Gastroesophageal sphincter (tissue), 4 donors: ENCODE measurements around the gene ANKRD45. TPM values are rescaled to one million over a fixed set of nuclear protein-coding genes. Genes with fewer than 3 reads are reported as not detected.
"Not testable (repeated sequence)": the region's sequence is repeated elsewhere in the genome, so short reads cannot be mapped to it uniquely, and the experiment has no call there.

ENCODE experiments used
- ATAC-seq: fragments of 150-250 bp; one replicate; pipeline ENCODE4 v1.9.1; 2016; ENCODE audit warnings: mild to moderate bottlenecking, moderate library complexity
- H3K27ac ChIP-seq, 4 donors: fragments of 200-600 bp; sonication (generic) in 3 of 4; 1 replicate in 3 of 4; 2 replicates in 1 of 4; pipeline ENCODE4 v1.5.1; 2016 to 2019
- H3K27me3 ChIP-seq: fragments of 200-600 bp; sonication (generic); one replicate; pipeline ENCODE4 v1.5.1; 2019
- H3K36me3 ChIP-seq, 2 donors: fragments of 200-600 bp; sonication (generic); one replicate each; pipeline ENCODE4 v1.5.1; 2019; ENCODE audit warnings: control low read depth in 1 of 2
- H3K4me1 ChIP-seq, 3 donors: fragments of 200-600 bp; sonication (generic); 1 replicate in 2 of 3; 2 replicates in 1 of 3; pipeline ENCODE4 v1.5.1; 2016 to 2019; ENCODE audit warnings: control low read depth in 2 of 3
- H3K4me3 ChIP-seq, 2 donors: fragments of 200-600 bp; sonication (generic); one replicate each; pipeline ENCODE4 v1.5.1; 2019; ENCODE audit warnings: mild to moderate bottlenecking in 1 of 2, moderate library complexity in 1 of 2
- H3K9me3 ChIP-seq, 3 donors: fragments of 200-600 bp; sonication (generic); one replicate each; pipeline ENCODE4 v1.5.1; 2017 to 2019; ENCODE audit warnings: control low read depth in 2 of 3
- EP300 ChIP-seq: sonication (generic); formaldehyde crosslinking; IDR thresholded peaks from one replicate; pipeline ENCODE4 v1.6.1; 2017; ENCODE audit warnings: antibody characterized with exemption, mild to moderate bottlenecking
- POLR2A ChIP-seq, 2 donors: fragments of 450-650 bp; IDR thresholded peaks; one replicate each; pipeline ENCODE4 v1.6.1; 2017; ENCODE audit warnings: antibody characterized with exemption in 2 of 2, mild to moderate bottlenecking in 2 of 2, moderate library complexity in 1 of 2
- POLR2AphosphoS5 ChIP-seq: sonication (generic); formaldehyde crosslinking; IDR thresholded peaks from one replicate; pipeline ENCODE4 v1.6.1; 2017; ENCODE audit warnings: antibody characterized with exemption
- WGBS, 2 donors: methylation state at CpG; one replicate each; pipeline ENCODE4 v1.1.5; 2018; ENCODE audit warnings: low coverage in 1 of 2; 5-methylcytosine and 5-hydroxymethylcytosine counted together
- total RNA-seq, 4 donors: library from RNA; depleted of rRNA; stranded (reverse); fragments of >200 nt; gene quantifications; one replicate each; pipeline ENCODE4 v1.1.0, GENCODE V29; 2016
- TF ChIP-seq, protein P1 (sequence below), 4 experiments: fragments of 200-600 bp in 2 of 4; fragments of 450-650 bp in 2 of 4; sonication (generic) in 1 of 4; IDR thresholded peaks; one replicate each; pipeline ENCODE4 v1.5.1; 2017 to 2019; ENCODE audit warnings: antibody characterized with exemption in 4 of 4, mild to moderate bottlenecking in 2 of 4, moderate library complexity in 2 of 4

ANKRD45 gene
- total RNA-seq, 4 donors from 2014 or later = 0.81 to 4.7 (median 1.0) TPM; not detected in 1

DNA sequence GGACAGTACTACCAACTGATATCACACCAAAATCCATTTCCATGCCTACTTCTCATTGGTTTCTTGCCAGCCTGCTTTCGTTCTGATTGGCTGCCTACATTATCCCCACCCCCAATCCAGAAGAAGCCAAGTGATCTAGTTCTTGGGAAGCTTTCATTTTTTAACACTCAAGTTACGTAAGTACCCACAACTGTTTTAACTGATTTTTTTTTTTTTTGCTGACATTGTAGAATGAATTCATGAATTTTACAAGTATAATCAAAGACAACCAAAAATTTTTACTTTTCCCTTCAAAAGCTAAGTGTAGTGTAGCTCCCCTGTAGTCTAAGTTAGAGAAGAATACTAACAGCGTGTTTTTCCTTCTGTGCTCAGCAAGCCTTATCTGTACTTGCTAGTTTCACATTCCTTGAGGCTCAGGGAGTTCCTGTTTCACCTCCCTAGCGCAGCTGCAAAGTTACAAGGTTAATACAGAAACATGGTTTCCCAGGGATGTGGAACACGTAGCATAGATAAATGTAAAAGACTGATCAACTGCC lies 66.5 kb downstream of the ANKRD45 start, which contains the start of gene SLC9C2:
Gene SLC9C2 (minus strand): TSS at position 17 of the 536 bp plus-strand sequence. CDS start 1,296 bp downstream, outside the sequence.
- Histone ChIP-seq H3K27me3 (no peaks in the 10 kb centered on the region), H3K4me1 (no peaks in the 10 kb centered on the region), H3K9me3 (no peaks in the 10 kb centered on the region), H3K27ac (no peak within 1 kb of the TSS), H3K36me3 (no peaks in the 10 kb centered on the region), H3K4me3 (peak within 1 kb of the TSS; percentile 12 to 22)
- TF ChIP-seq POLR2AphosphoS5 (no peak), POLR2A (IDR thresholded peaks at IDR 0.05) (no peak), EP300 (no peak)
- TF ChIP-seq, protein P1, sequence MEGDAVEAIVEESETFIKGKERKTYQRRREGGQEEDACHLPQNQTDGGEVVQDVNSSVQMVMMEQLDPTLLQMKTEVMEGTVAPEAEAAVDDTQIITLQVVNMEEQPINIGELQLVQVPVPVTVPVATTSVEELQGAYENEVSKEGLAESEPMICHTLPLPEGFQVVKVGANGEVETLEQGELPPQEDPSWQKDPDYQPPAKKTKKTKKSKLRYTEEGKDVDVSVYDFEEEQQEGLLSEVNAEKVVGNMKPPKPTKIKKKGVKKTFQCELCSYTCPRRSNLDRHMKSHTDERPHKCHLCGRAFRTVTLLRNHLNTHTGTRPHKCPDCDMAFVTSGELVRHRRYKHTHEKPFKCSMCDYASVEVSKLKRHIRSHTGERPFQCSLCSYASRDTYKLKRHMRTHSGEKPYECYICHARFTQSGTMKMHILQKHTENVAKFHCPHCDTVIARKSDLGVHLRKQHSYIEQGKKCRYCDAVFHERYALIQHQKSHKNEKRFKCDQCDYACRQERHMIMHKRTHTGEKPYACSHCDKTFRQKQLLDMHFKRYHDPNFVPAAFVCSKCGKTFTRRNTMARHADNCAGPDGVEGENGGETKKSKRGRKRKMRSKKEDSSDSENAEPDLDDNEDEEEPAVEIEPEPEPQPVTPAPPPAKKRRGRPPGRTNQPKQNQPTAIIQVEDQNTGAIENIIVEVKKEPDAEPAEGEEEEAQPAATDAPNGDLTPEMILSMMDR (IDR thresholded peaks at IDR 0.05) = no peak
- no peak for ATAC-seq
- 9 to 73% methylated on average over 5 of the region's 5 CpGs for WGBS, 2 donors

DNA sequence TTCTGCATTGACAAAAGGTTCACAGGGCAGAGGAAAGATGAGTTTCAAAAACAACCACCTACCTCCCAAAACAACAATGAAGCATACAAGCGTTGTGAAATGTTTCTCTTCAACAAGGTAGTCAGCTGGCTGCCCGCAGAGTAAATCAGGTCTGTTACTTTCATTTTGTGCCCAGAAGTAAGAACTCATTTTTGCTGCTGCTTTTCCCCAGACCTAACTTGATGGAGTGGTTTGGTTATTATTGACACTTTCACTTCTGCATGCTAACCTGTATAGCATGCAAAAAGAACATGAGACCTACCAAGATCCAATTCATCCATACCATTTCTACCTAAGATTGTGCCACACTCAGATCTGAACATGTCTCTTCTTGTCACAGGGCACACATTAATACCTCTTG lies 68.1 kb downstream of the ANKRD45 start:
- no peaks in the 10 kb centered on the region for H3K36me3 ChIP-seq
- no peak overlapping the region for H3K27ac ChIP-seq
- no peaks in the 10 kb centered on the region for H3K4me1 ChIP-seq
- no peaks in the 10 kb centered on the region for H3K9me3 ChIP-seq
- H3K4me3 ChIP-seq = no peak overlapping the region
- TF ChIP-seq POLR2A (IDR thresholded peaks at IDR 0.05) = no peak
- no peak for TF ChIP-seq EP300
- TF ChIP-seq, protein P1 (IDR thresholded peaks at IDR 0.05) = no peak
- TF ChIP-seq POLR2AphosphoS5 = no peak
- WGBS, 2 donors = 79 to 86% methylated on average over 2 of the region's 2 CpGs
- no peaks in the 10 kb centered on the region for H3K27me3 ChIP-seq
- ATAC-seq = no peak

DNA sequence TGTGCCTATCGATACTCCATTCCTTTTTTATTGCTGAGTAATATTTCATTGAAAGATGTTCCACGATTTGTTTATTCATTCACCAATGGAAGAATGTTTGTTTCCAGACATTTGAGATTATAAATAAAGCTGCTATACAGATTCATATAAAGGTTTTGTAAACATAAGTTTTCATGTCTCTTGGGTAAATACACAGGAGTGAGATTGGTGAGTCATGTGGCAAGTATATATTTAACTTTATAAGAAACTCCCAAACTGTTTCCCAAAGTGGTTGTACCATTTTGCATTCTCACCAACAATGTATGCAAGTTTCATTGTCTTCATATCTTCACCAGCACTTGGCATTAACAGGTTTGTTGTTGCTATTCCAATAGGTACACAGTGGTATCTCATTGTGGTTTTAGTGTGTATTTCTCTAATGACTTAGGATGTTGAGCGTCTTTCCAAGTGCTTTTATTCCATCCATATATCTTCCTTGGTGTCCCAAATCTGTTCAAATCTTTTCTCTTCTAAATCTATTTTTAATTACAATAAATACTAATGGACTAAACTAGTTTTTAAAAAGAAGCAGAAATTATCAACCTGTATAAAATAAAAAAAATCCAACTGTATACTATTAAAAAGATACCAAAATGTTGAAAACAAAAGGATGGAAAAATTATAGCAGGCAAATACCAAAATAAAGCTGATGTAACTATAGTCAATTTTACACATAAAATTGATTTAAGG lies 73.4 kb downstream of the ANKRD45 start:
- Histone ChIP-seq H3K9me3 (no peaks in the 10 kb centered on the region), H3K27me3 (no peaks in the 10 kb centered on the region), H3K36me3 (no peaks in the 10 kb centered on the region), H3K27ac (no peak overlapping the region), H3K4me1 (no peaks in the 10 kb centered on the region), H3K4me3 (no peak overlapping the region)
- no peak for ATAC-seq
- WGBS, 2 donors = 85 to 96% methylated on average over 3 of the region's 3 CpGs
- TF ChIP-seq, protein P1 (IDR thresholded peaks at IDR 0.05) = no peak
- TF ChIP-seq POLR2AphosphoS5 = no peak
- no peak for TF ChIP-seq EP300
- no peak for TF ChIP-seq POLR2A (IDR thresholded peaks at IDR 0.05)

GRCh38 chr1:173591138-173591537 lies 78.5 kb downstream of the ANKRD45 start:
- not testable (repeated sequence) for H3K27me3 ChIP-seq, H3K36me3 ChIP-seq, H3K9me3 ChIP-seq, H3K4me1 ChIP-seq, H3K27ac ChIP-seq, ATAC-seq, H3K4me3 ChIP-seq
- WGBS, 2 donors = 79 to 83% methylated on average over 4 to 5 of the region's 5 CpGs

DNA sequence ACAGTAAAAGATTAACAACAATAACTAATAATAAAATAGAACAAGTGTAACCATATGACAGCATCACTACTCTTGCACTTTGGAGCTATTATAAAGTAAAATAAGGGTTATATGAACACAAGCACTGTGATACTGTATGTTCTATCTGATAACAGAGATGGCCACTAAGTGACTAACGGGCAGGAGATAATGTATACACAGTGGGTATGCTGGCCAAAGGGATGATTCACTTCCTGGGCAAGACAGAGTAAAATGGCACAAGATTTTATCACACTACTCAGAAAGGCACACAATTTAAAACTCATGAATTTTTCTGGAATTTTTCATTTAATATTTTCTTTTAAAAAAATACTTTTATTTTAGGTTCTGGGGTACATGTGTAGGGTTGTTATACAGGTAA lies 79.1 kb downstream of the ANKRD45 start:
- H3K27ac ChIP-seq = no peak overlapping the region
- no peak for ATAC-seq
- WGBS, 2 donors = 43 to 71% methylated on average over 1 of the region's 1 CpG
- no peaks in the 10 kb centered on the region for H3K4me1 ChIP-seq
- no peaks in the 10 kb centered on the region for H3K9me3 ChIP-seq
- no peak overlapping the region for H3K4me3 ChIP-seq
- H3K27me3 ChIP-seq = no peaks in the 10 kb centered on the region
- no peaks in the 10 kb centered on the region for H3K36me3 ChIP-seq
- TF ChIP-seq POLR2A (IDR thresholded peaks at IDR 0.05) = no peak
- no peak for TF ChIP-seq POLR2AphosphoS5
- no peak for TF ChIP-seq EP300
- TF ChIP-seq, protein P1 (IDR thresholded peaks at IDR 0.05) = no peak
